HG02852 (cell line): Measurements from ENCODE around the gene PRSS50.

Source experiments
- ATAC-seq: cut with Tn5 transposase; IDR thresholded peaks from one replicate; pipeline ENCODE4 v1.9.1; 2021; ENCODE audit warnings: mild to moderate bottlenecking, moderate library complexity; ENCODE audit not compliant: unreplicated experiment

The PRSS50 gene

DNA sequence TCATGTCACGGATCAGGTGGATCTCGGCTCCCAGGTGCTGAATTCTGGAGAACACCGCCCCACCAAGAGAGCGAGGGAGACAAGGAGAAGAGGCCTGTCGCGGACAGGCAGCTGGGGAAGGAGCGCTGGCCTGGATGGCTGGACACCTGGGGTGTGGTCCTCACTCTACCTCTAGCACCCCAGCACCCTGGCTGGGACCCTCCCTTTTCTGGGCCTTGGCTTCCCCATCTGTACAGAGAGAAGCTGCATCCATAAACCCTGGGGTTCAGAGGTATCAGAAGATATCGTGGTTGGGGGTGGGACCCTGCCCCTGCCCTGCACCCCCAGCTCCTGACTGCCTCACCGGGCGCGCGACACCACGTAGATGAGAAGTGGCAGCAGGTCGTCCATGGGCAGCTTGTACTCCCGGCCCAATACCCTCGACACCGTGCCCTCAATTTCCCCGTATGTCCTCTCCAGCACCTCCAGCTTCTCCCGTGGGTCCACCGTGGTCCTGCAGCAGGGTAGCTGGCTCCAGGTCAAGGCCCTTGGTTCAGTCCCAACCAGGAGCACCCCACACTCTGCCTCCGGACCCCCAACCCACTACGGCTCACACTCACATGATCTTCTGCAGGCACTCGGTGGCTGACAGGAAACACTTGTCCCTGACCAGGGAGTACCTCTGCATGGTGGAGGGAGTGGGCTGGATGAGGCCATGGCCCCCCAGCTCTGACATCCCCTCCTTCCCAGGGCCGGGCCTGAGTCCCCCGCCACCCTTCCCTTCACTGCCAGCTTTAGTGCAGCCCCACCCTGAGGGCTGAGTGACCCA, 45.9 kb downstream of the PRSS50 start:
- ATAC-seq = no peak

DNA sequence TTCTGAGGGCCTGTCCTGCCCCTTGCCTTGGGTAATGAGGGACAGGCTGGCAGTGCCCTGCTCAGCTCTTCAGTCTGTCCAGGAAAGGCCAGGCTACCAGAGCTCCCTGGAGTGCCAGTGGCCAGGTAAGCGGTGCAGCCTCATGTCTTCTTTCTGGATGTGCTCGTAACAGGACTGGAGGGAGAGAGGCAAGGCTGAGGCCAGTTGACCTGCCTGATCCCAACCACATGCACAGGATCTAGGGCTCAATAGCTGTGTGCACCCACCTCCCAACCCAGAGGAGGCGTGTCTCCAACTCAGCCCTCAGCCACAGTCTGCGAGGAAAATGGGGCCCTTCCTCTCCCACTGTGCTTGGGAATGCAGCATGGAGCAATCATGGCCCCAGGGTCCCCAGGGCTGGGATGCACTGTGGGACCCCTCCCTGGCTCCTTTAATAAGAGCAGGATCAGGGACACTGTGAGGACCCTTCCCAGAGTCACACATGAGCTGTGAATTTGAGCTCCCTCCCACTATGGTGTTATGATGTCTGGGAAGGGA, 46.7 kb downstream of the PRSS50 start:
- no peak for ATAC-seq

DNA sequence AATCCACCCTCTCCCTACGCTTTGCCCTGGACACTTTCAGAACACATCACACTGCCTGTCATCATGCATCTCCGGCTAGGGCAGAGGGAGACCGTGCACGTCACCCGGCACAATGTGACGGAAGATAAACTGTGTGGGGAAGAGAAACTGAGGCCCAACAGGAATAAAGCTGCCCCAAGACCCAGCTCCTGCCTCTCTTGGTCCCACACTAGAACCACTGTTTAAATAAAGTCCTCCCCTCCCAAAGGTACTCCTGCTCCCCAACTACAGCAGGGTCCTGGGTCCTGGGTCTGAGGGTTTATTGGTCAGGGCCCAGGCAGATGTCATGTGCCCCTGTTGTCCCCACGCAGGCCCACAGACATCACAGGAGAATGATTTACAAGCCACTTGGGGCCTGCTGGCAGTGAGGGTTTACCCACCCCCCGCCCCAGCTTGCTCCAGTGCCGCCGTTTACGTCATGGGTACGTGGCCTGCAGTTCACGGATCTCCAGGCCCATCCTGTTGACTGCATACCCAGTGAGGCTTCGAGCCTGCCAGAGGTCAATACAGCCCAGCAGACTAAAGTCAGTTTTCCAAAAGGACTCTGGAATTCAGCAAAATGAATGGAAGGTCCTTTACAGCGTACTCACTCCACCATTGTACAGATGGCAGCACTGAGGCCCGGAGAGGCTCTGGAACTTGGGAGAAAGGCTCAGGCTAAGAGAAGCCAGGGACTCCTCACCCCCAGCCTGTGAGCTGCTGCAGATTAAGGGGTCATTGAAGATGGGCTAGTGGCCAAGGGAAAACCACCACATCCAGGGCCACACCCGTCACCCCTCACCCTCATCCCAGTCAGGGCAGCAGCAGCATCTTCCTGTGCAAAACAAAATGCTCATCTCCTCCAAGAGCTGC, 47.4 kb downstream of the PRSS50 start:
- no peak for ATAC-seq

DNA sequence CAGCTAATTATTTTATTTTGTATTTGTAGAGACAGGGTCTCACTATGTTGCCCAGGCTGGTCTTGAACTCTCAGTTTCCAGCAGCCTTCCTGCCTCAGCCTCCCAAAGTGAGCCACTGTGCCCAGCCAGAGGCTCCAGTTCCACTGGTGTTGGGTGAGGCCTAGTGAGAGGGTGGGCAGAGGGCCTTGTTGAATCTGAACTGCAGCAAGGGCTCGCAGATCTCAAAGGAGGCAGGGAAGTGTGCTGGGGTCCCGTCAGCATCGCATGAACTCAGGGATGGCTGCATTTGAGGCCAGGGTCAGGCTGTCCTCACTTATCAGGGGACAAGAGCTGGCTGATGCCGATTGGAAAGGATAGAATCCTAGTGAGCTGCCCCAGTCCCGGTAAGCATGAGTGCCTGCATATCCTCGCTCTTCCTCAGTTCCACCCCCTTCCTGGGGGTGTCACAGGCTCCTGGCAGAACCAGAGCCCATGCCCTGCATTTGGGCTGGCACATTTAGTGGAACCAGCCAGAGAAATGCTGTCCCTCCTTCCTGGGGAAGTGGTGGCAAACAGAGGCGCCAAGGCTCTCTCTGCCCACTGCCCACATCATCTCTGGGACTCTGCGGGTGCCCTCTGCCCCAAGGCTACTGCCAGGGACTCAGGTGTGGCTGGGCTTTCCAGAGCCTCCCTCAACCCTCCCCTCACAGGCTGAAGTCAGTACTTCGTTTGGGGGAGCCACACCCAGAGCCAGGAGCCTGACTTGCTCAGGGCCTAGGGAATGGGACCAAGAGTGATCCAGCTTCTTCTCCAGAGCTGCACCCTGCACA, 48.3 kb downstream of the PRSS50 start:
- ATAC-seq = no peak

DNA sequence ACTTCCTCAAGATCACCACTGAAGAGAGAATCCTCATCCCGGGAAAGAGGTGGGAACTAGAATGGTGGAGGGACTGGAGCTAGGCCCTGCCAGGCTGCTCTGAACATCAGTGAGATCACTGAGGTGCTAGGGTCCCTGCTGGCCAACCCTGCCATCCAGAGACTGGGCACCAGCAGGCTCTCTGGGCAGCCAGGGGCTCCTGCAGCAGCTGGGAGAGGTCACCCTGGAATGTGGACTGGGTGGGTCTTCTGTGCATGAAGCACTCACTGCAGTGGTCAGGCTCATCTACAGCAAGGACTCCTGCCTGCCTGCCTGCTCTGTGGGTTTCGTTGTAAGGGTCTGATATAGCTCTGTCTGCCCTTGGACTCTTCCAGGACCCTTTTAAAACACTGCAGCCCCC, 49.1 kb downstream of the PRSS50 start:
- no peak for ATAC-seq

DNA sequence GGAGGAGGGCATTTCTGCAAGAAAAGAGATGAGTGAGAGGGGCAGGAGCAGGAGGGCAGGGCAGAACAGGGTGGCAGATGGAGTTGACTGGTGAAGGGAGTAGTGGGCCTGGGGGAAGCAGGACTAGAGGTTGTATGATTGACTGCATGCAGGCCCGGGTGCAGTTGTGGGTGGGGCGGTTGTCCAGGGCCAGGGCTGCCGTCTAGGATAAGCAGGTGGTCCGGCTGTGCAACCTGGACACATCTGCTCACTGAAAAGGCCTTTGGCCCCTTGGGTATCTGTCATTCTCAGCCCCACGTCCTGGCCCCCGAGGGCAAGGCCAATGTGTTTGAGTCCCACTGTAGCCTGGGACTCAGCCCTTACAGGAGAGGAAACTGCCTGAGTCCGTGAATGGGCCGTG, 49.6 kb downstream of the PRSS50 start:
- no peak for ATAC-seq

DNA sequence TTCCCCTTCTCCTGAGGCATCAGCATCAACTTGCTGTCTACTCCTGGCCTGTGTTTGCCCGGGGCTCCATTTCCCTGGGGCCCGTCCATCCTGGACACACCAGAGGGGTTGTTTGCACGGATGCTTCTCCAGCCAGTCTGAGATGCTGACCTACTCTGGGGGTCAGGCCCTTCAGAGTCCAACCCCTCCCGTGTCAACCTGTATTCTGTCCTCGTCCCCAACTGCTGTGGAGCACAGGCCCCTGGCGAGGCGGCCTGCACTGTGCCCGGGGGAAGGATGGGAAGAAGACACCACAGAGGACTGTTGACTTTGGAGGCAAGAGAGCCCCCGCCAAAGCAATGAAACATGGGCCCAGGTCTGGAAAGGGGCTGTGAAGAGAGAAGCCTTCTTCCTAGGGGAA, 50.0 kb downstream of the PRSS50 start:
- no peak for ATAC-seq

DNA sequence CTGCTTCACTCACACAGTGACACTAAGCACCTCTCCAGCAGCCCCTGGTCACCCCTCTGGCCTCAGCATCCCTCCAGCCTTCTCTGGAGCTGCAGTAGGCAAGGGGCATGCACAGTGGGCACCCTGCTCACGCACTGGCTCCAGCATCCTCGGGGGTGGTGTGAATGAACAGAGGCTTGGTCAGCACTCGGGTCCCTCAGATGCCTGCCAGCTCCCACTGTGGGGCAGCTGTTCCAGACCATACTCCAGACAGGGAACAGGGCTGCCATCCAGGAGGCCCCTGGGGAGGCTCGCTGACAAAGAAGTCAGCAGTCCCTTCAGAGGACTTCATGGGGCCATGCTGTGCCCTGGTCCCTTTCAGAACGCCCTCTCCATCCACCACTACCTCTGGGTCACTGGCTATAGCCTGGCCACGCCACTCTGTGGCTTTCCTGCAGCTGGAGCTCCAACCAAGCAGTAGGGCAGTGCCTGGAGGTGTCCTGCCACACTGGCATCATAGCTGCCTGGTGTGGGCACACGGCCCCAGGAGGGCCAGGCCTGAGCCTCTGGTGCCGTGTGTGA, 50.5 kb downstream of the PRSS50 start:
- ATAC-seq = no peak

DNA sequence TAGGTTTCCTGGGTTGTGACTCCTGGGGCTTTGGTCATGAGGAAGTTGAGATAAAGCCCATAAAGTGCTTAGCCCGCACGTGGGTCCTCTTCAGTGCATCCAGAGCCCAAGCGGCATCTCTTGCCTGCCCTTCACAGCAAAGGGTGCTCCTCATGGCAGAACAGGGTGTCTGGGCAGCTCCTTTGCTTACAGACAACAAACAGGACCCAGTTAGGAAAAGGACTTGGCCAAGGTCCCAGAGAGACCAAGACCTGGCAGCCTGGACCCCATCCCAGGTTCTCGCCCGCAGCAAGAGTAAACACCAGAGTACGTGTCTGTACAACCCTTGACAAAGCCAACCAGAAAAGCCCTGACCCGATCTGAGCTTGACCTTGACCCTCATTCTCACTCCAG, 51.2 kb downstream of the PRSS50 start:
- ATAC-seq = no peak

DNA sequence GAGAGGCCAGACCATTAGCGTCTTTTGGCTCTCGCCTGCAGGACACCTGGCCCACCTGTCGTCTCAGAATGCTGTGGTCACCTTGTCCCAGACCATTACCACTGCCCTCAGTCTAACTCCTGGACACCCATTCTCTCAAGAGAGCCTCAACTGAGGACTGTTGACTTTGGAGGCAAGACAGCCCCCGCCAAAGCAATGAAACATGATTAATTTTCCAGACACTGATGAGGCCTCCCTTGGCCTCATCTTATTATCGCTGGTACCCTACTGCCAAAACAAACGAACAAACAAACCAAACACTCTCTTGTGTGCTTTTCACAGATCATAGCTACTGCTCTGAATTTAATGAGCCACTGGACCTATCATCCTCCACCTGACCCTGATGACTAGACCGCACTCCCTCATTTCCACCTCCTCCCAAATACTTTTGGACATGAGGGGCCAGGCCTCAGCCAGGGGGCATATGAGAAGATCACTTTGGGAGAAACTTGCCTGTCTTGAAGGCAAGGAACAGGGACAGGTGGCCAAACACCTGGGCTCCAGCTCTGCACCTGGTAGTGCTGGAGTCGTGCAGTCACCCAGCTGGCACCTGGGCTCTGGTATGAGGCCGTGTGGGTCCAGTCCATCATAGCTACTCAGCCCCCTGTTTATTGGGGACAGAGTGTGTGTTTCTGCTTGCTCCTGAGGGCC, 51.8 kb downstream of the PRSS50 start:
- ATAC-seq = no peak

DNA sequence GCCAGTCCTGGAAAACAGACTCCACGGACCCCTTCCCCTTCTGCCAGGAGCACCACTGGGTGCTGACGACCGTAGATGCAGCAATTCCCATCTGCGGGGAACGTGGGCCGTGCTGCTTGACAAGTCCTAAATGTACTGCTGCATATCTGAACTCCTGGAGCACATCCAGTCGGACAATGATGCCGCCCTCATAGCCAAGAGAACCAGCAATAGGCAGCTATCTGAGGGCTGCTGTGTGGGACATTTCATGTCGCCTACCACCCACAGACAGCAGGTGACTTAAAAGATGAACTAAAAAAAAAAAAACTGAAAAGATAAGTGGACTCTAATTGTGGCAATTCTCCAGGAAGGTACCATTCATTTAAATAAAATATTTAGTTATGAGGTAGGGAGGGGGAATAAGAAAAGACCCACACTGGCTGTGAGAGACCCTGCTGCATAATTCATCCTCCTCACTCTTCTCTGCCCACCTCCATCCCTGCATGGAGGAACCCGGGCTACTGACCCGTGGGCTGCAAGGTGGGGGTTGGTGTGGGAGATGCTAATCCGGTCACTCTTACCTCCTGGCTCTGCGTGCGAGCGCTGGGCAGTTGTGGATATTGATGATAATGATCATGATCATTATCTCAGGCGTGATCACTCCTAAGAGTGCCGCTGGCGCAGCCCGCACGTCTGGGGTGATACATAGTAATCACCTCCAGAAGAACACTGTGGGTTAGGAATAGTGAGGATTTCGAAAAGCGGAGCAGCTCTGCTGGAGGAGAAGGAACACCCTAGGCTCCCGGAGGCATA, 52.5 kb downstream of the PRSS50 start:
- ATAC-seq = no peak

DNA sequence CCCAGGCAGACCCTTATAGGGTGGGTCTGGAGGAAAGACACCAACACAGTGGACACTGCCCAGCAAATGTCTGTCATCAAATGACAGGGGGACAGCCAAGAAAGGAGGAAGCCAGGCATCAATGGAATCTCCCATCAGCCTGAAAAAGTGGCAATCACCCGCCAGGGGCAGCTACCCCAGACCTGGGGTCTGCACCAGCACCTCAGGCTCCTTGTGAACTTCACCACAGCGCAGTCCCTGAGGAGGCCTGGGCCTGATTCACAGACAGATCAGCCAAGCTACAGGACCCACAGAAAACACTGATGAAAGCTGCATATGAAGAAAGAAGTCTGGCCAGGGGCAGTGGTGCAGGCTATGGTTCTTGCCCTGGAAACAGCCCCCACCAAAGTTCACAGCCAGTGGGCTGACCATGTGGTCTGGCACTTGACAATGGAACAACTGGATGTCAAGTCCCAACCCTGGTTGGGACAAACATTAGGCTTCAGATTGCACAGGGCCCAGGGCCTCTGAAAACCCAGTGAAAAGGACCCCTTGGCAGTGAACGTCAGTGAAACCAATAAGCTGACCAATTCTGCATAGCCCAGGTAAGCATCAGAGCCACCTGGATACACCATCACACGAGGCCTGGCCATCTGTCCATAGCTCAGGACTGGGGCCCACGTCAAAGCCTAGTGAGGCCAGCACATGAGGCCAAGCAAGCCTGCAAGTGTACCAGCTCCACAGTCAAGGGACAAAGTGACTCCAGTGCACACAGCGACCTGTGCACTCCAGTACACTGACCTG, 53.3 kb downstream of the PRSS50 start:
- ATAC-seq = no peak

DNA sequence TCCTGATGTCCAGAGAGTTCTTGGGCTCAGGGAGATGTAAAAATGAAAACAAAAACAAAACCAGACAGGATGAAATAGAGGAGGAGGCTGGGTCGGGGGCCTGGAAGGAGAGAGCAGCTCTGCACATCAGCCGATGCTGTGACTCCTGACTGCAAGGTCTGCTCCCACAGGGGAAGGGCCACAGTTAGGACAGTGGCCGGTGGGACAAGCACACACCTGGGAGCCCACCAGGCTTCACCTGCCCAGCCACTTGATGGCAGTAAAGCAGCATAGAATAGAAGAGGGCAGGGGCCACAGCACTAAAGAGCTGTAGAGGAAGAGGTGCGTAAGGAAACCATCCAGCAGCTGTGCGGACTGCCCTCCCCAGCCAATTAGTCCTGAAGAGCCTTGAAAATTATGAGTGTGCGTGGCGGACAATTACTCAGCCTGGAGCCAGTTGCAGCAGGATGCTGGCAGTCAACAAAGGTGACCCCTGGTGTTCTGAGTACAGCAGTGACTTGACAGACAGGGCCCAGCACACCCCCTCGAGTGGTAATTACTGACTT, 54.0 kb downstream of the PRSS50 start:
- no peak for ATAC-seq

DNA sequence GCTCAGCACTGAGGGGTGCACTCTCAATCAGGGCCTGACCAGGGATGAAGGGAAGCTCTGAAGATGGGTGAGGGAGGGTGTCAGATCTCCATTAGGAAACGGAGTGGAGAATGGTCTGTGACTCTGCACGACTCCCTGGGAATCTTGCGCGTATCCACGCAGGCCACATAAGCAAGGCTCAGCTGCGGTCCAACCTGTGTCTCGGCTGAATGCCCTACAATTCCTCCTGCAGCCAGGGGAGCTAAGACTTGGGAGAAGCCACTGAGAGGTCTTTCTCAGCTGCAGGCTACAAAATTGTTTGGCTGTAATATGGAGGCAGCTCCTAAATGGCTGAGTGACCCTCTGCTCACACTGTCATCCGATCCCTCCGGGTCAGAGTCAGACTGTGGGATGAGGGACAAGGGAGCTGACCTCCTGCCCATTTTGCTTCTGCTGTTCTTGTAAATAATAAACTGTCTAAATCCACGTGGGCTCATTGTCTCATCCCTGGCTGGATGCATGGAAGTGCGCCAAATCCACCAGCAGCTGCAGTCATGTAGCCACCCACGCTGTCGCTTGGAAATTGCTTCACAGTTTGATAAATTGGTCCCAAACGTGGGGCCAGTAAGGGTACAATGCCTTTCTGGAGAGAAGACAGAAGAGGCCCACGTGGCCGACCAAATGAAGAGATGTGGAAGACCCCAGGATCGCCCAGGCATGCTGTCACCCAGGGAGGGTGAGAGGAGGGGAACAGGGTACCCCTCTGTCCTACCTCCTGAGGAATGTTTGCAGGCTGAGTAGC, 54.7 kb downstream of the PRSS50 start:
- no peak for ATAC-seq
